GM19372 (cell line): Measurements from ENCODE around the gene UBE3B.

Experiments used
- ATAC-seq: cut with Tn5 transposase; IDR thresholded peaks from one replicate; pipeline ENCODE4 v1.9.1; 2021; ENCODE audit warnings: mild to moderate bottlenecking, low read depth, moderate library complexity; ENCODE audit not compliant: unreplicated experiment

Gene UBE3B

GRCh38 chr12:109524466-109525278, 47.2 kb downstream of the UBE3B start:
- no peak for ATAC-seq

- ATAC-seq = no peak
Observed at GRCh38 chr12:109525279-109525585, 47.8 kb downstream of the UBE3B start.

- ATAC-seq = no peak
Observed at GRCh38 chr12:109527489-109528123, 50.2 kb downstream of the UBE3B start.

- ATAC-seq = no peak
Observed at GRCh38 chr12:109529691-109530640, 52.5 kb downstream of the UBE3B start.

- ATAC-seq = no peak
Observed at GRCh38 chr12:109531411-109531810, 54.0 kb downstream of the UBE3B start.

GRCh38 chr12:109532721-109533486, 55.5 kb downstream of the UBE3B start:
- ATAC-seq = no peak

- no peak for ATAC-seq
Observed at GRCh38 chr12:109533487-109533740, 56.0 kb downstream of the UBE3B start.

- no peak for ATAC-seq
Observed at GRCh38 chr12:109534456-109534855, 57.0 kb downstream of the UBE3B start.

- no peak for ATAC-seq
Observed at GRCh38 chr12:109535231-109535862, 57.9 kb downstream of the UBE3B start.

- no peak for ATAC-seq
Observed at GRCh38 chr12:109535863-109536250, 58.4 kb downstream of the UBE3B start.

- ATAC-seq = no peak
Observed at GRCh38 chr12:109537136-109537535, 59.7 kb downstream of the UBE3B start.

- no peak for ATAC-seq
Observed at GRCh38 chr12:109538191-109538863, 60.9 kb downstream of the UBE3B start.

GRCh38 chr12:109539508-109539907, 62.1 kb downstream of the UBE3B start:
- ATAC-seq = no peak

GRCh38 chr12:109540526-109541412, 63.3 kb downstream of the UBE3B start:
- ATAC-seq = no peak

GRCh38 chr12:109541413-109541726, 63.9 kb downstream of the UBE3B start:
- ATAC-seq = no peak

GRCh38 chr12:109542014-109542413, 64.6 kb downstream of the UBE3B start:
- ATAC-seq = no peak

- no peak for ATAC-seq
Observed at GRCh38 chr12:109542876-109543275, 65.4 kb downstream of the UBE3B start.

GRCh38 chr12:109544955-109545531, 67.6 kb downstream of the UBE3B start:
- ATAC-seq = no peak

- no peak for ATAC-seq
Observed at GRCh38 chr12:109545826-109546225, 68.4 kb downstream of the UBE3B start.
